Inferior parietal cortex (tissue), 1 donor: Measurements from ENCODE around the gene CCN6.

ENCODE experiments used
- DNase-seq: peaks from one replicate; pipeline ENCODE4 v3.0.0-alpha.2; 2016; ENCODE audit errors: extremely low spot score

CCN6 gene

GRCh38 chr6:112054001-112054400, at the start of gene CCN6:
CCN6 (plus strand) TSS chr6:112054104; CDS start chr6:112054358, 254 bp downstream.
- DNase-seq, result no peak

GRCh38 chr6:112004201-112005012, 49.5 kb upstream of the CCN6 start:
- no peak for DNase-seq

- no peak for DNase-seq
Measured at GRCh38 chr6:112005013-112005371, 48.9 kb upstream of the CCN6 start.

GRCh38 chr6:112007254-112007653, 46.6 kb upstream of the CCN6 start:
- DNase-seq, result no peak

- no peak for DNase-seq
Measured at GRCh38 chr6:112007805-112008204, 46.1 kb upstream of the CCN6 start.

GRCh38 chr6:112008482-112008881, 45.4 kb upstream of the CCN6 start:
- DNase-seq, result no peak

GRCh38 chr6:112010328-112010727, 43.6 kb upstream of the CCN6 start:
- no peak for DNase-seq

GRCh38 chr6:112013051-112013450, 40.9 kb upstream of the CCN6 start:
- no peak for DNase-seq

GRCh38 chr6:112014483-112014882, 39.4 kb upstream of the CCN6 start:
- DNase-seq, result no peak

- DNase-seq, result no peak
Measured at GRCh38 chr6:112015725-112016124, 38.2 kb upstream of the CCN6 start.

- no peak for DNase-seq
Measured at GRCh38 chr6:112016320-112016719, 37.6 kb upstream of the CCN6 start.

GRCh38 chr6:112017169-112017568, 36.7 kb upstream of the CCN6 start:
- no peak for DNase-seq

- DNase-seq, result no peak
Measured at GRCh38 chr6:112017760-112018537, 36.0 kb upstream of the CCN6 start.

- DNase-seq, result no peak
Measured at GRCh38 chr6:112018619-112019416, 35.1 kb upstream of the CCN6 start.

- no peak for DNase-seq
Measured at GRCh38 chr6:112019589-112019988, 34.3 kb upstream of the CCN6 start.

GRCh38 chr6:112021691-112022310, 32.1 kb upstream of the CCN6 start:
- DNase-seq, result no peak

- DNase-seq, result no peak
Measured at GRCh38 chr6:112022749-112023148, 31.2 kb upstream of the CCN6 start.

GRCh38 chr6:112024464-112024863, 29.4 kb upstream of the CCN6 start:
- DNase-seq, result no peak

GRCh38 chr6:112026933-112027332, 27.0 kb upstream of the CCN6 start:
- no peak for DNase-seq

GRCh38 chr6:112027942-112028674, 25.8 kb upstream of the CCN6 start:
- no peak for DNase-seq
